OCI-LY7 (cell line): Measurements from ENCODE around the gene PSD4. TPM values are rescaled to one million over a fixed set of nuclear protein-coding genes. Genes with fewer than 3 reads are reported as not detected.

ENCODE experiments used
- BruUV-seq: library from RNA; stranded (reverse); fragments of 400-500 nt; replicated peaks from 2 replicates; lab custom pipeline; 2021; lab: Mats Ljungman, UMichigan
- CTCF ChIA-PET: fragments of 300-600 bp; sonication (Branson Sonifier 250); formaldehyde crosslinking; loops from one replicate; lab custom pipeline; 2022; ENCODE audit warnings: antibody characterized with exemption; ENCODE audit not compliant: unreplicated experiment; lab: Charles Lee
- POLR2A ChIA-PET: fragments of 300-600 bp; sonication (Branson Sonifier 250); formaldehyde crosslinking; loops from one replicate; lab custom pipeline; 2022; ENCODE audit warnings: antibody characterized with exemption; lab: Charles Lee
- DNase-seq: peaks from one replicate; pipeline ENCODE4 v3.0.0-alpha.2; 2015; ENCODE audit warnings: low spot score
- H2AFZ ChIP-seq: fragments of 200-600 bp; sonication (generic), shearing (Covaris generic); 2 replicates; pipeline ENCODE4 v1.6.1; 2014; ENCODE audit warnings: mild to moderate bottlenecking, antibody characterized with exemption, low read length, moderate library complexity
- H3K27ac ChIP-seq: fragments of 200-600 bp; sonication (generic); 2 replicates; pipeline ENCODE4 v1.5.1; 2014; ENCODE audit warnings: mixed run types, low read depth, mild to moderate bottlenecking, moderate library complexity, low read length, inconsistent platforms; ENCODE audit not compliant: poor library complexity, severe bottlenecking
- H3K36me3 ChIP-seq: fragments of 200-600 bp; sonication (generic); 2 replicates; pipeline ENCODE4 v1.6.1; 2014; ENCODE audit warnings: mild to moderate bottlenecking, antibody characterized with exemption, low read length, moderate library complexity, mixed read lengths; ENCODE audit not compliant: insufficient read depth
- H3K4me1 ChIP-seq: fragments of 200-600 bp; sonication (generic); 2 replicates; pipeline ENCODE4 v1.5.1; 2014; ENCODE audit warnings: mild to moderate bottlenecking, low read length; ENCODE audit not compliant: insufficient read depth, poor library complexity, severe bottlenecking
- H3K4me2 ChIP-seq: fragments of 200-600 bp; sonication (generic); 2 replicates; pipeline ENCODE4 v1.6.1; 2014; ENCODE audit warnings: mild to moderate bottlenecking, low read length
- H3K4me3 ChIP-seq: fragments of 200-600 bp; sonication (generic); 2 replicates; pipeline ENCODE4 v1.5.1; 2014; ENCODE audit warnings: mild to moderate bottlenecking, low read depth, low read length; ENCODE audit not compliant: poor library complexity, severe bottlenecking
- H3K79me2 ChIP-seq: fragments of 200-600 bp; sonication (generic); 2 replicates; pipeline ENCODE4 v1.6.1; 2016; ENCODE audit warnings: low read depth, mild to moderate bottlenecking, low read length, moderate library complexity, mixed read lengths; ENCODE audit not compliant: insufficient read depth
- H3K9me2 ChIP-seq: fragments of 200-600 bp; sonication (generic); 2 replicates; pipeline ENCODE4 v1.6.1; 2016; ENCODE audit warnings: mild to moderate bottlenecking, low read length, mixed read lengths; ENCODE audit not compliant: insufficient read depth
- H3K9me3 ChIP-seq: fragments of 200-600 bp; sonication (generic); 2 replicates; pipeline ENCODE4 v1.6.1; 2014; ENCODE audit warnings: mild to moderate bottlenecking, mixed run types, low read length, mixed read lengths
- H4K20me1 ChIP-seq: fragments of 200-600 bp; sonication (generic); 2 replicates; pipeline ENCODE4 v1.6.1; 2014; ENCODE audit warnings: mild to moderate bottlenecking, antibody characterized with exemption, low read length, moderate library complexity, mixed read lengths; ENCODE audit not compliant: insufficient read depth
- CTCF ChIP-seq: fragments of 200-600 bp; sonication (generic); conservative IDR thresholded peaks from 2 replicates; pipeline ENCODE4 v1.5.1; 2014; ENCODE audit warnings: mild to moderate bottlenecking, antibody characterized with exemption, low read length, moderate library complexity, mixed read lengths
- EZH2phosphoT487 ChIP-seq: fragments of 200-600 bp; sonication (generic); IDR thresholded peaks from 2 replicates; pipeline ENCODE4 v1.6.1; 2018; ENCODE audit warnings: low read depth, borderline replicate concordance, mild to moderate bottlenecking, mixed run types, antibody characterized with exemption, low read length, moderate library complexity, mixed read lengths
- intact Hi-C: fragments of 100-400 bp; cut with micrococcal nuclease; formaldehyde crosslinking; loops from one replicate; pipeline ENCODE4 v1.10.0; 2022; ENCODE audit not compliant: unreplicated experiment
- total RNA-seq, 2 experiments: library from RNA; depleted of rRNA in 1 of 2; stranded (reverse); fragments of >200 nt in 1 of 2; shearing (Covaris generic) in 1 of 2; gene quantifications; 2 replicates each; pipeline ENCODE4 v1.2.3, GENCODE V29; 2014 to 2022

Gene PSD4
- total RNA-seq, 2 experiments from 2014 or later: 99.6 to 100 TPM

- POLR2A ChIA-PET: no interaction called here
- CTCF ChIA-PET: no interaction called here
- H3K4me2 ChIP-seq: no peak overlapping the region
- BruUV-seq: no TSS peak
- H2AFZ ChIP-seq: no peak overlapping the region
- H3K4me3 ChIP-seq: no peak overlapping the region
- peaks cover 6% of the 10 kb centered on the region for H3K4me1 ChIP-seq
- no peak overlapping the region for H3K27ac ChIP-seq
- no peaks in the 10 kb centered on the region for H4K20me1 ChIP-seq
- no peak for DNase-seq
- TF ChIP-seq CTCF (no peak), EZH2phosphoT487 (no peak)
- H3K9me2 ChIP-seq: no peaks in the 10 kb centered on the region
- no peaks in the 10 kb centered on the region for H3K79me2 ChIP-seq
- H3K9me3 ChIP-seq: no peaks in the 10 kb centered on the region
- no peaks in the 10 kb centered on the region for H3K36me3 ChIP-seq
- intact Hi-C loops: no loop called here
These were observed 42.2 kb upstream of the PSD4 start for GRCh38 chr2:113131352-113132185.

GRCh38 chr2:113132414-113133021 is 41.3 kb upstream of the PSD4 start:
- POLR2A ChIA-PET: no interaction called here
- no peaks in the 10 kb centered on the region for H4K20me1 ChIP-seq
- intact Hi-C loops: no loop called here

More at GRCh38 chr2:113132414-113133021, 41.3 kb upstream of the PSD4 start:
- Histone ChIP-seq H3K4me2 (no peak overlapping the region), H3K27ac (no peak overlapping the region), H3K79me2 (no peaks in the 10 kb centered on the region), H3K9me3 (no peaks in the 10 kb centered on the region), H2AFZ (no peak overlapping the region), H3K4me3 (no peak overlapping the region), H3K36me3 (no peaks in the 10 kb centered on the region), H3K4me1 (peaks cover 1% of the 10 kb centered on the region), H3K9me2 (no peaks in the 10 kb centered on the region)
- CTCF ChIA-PET: no interaction called here
- no peak for DNase-seq
- BruUV-seq: no TSS peak
- TF ChIP-seq EZH2phosphoT487 (no peak), CTCF (no peak)
